GM12878 (cell line): ENCODE results near the gene SP2.

Source experiments
- CREM ChIP-seq: IDR thresholded peaks from 2 replicates; pipeline ENCODE4 v1.6.1; 2014; ENCODE audit warnings: antibody characterized with exemption, low read depth
- CTCF ChIP-seq, 3 experiments: IDR thresholded peaks in 2 of 3; conservative IDR thresholded peaks in 1 of 3; 2 replicates each; pipeline ENCODE4 v1.5.1; 2011; ENCODE audit warnings: low read depth in 3 of 3, low read length in 3 of 3, mild to moderate bottlenecking in 3 of 3, control low read depth in 2 of 3, moderate library complexity in 2 of 3, inconsistent platforms in 1 of 3, mixed read lengths in 1 of 3; ENCODE audit not compliant: control insufficient read depth in 2 of 3, insufficient read depth in 1 of 3; ENCODE audit errors: extremely low read depth in 1 of 3
- HCFC1 ChIP-seq: fragments of 150-350 bp; IDR thresholded peaks from 2 replicates; pipeline ENCODE4 v1.6.1; 2014; ENCODE audit warnings: low read length
- MAX ChIP-seq: IDR thresholded peaks from 2 replicates; pipeline ENCODE4 v1.6.1; 2012; ENCODE audit warnings: low read depth, low read length, improper control_type of control experiment
- NFIC ChIP-seq: IDR thresholded peaks from 2 replicates; pipeline ENCODE4 v1.6.1; 2012; ENCODE audit warnings: low read depth, mild to moderate bottlenecking, inconsistent platforms, low read length, moderate library complexity
- POLR2A ChIP-seq: IDR thresholded peaks from 2 replicates; pipeline ENCODE4 v1.6.1; 2011; ENCODE audit warnings: low read depth, mild to moderate bottlenecking, low read length
- SPI1 ChIP-seq: IDR thresholded peaks from 2 replicates; pipeline ENCODE4 v1.6.1; 2011; ENCODE audit warnings: low read depth, mild to moderate bottlenecking, low read length, moderate library complexity, borderline replicate concordance; ENCODE audit not compliant: insufficient read depth
- TF ChIP-seq, protein P1 (sequence below): IDR thresholded peaks from 2 replicates; pipeline ENCODE4 v1.6.1; 2011; ENCODE audit warnings: low read depth, low read length, improper control_type of control experiment, borderline replicate concordance

DNA sequence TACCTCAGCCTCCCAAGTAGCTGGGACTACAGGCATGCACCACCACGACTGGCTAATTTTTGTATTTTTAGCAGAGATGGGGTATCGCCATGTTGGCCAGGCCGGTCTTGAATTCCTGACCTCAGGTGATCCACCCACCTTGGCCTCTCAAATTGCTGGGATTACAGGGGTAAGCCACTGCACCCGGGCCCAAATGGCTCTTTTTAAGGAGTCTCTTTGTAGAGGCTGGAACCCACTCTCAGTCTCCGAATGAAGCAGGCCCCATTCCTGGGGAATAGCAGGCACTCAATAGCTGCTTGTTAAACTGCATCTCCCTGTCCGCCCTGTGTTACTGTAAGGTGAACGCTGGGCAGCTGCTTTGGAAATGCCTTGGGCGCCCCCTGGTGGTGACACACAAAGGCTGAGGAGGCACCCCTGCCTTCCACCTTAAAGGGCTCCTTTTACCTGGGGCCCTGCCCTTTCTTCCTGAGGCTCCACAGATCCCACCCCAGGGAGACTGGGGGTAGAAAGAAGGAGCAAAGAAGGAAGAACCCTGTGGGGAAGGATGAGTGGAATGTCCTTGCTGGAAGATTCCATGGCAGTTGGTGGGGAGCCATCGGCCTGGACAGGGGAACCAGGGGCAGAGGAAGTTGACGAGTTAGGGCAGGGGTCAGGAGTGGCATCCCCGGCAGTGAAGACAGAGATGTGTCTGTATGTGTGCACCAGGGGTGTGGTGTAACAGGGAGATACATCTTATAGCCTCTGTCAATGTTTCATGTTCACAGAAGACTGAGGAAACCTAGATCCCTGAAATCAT, 6.1 kb upstream of the SP2 start:
- TF ChIP-seq, protein P1, sequence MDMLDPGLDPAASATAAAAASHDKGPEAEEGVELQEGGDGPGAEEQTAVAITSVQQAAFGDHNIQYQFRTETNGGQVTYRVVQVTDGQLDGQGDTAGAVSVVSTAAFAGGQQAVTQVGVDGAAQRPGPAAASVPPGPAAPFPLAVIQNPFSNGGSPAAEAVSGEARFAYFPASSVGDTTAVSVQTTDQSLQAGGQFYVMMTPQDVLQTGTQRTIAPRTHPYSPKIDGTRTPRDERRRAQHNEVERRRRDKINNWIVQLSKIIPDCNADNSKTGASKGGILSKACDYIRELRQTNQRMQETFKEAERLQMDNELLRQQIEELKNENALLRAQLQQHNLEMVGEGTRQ = no peak
- TF ChIP-seq NFIC (no peak), HCFC1 (no peak), SPI1 (no peak), CTCF (IDR thresholded peaks at IDR 0.05 in 2 of 3, conservative IDR thresholded peaks at IDR 0.05 in 1 of 3; ENCODE audit: control insufficient read depth in 2 of 3, extremely low read depth in 1 of 3, insufficient read depth in 1 of 3, low read depth in 3 of 3, low read length in 3 of 3) (peak; percentile 91 to 97 (median 96)), CREM (no peak), MAX (no peak), POLR2A (no peak)
